ENCODE measurements around the gene ANXA2.
"Not testable (repeated sequence)": the region's sequence is repeated elsewhere in the genome, so short reads cannot be mapped to it uniquely, and the experiment has no call there.

Gene ANXA2

DNA sequence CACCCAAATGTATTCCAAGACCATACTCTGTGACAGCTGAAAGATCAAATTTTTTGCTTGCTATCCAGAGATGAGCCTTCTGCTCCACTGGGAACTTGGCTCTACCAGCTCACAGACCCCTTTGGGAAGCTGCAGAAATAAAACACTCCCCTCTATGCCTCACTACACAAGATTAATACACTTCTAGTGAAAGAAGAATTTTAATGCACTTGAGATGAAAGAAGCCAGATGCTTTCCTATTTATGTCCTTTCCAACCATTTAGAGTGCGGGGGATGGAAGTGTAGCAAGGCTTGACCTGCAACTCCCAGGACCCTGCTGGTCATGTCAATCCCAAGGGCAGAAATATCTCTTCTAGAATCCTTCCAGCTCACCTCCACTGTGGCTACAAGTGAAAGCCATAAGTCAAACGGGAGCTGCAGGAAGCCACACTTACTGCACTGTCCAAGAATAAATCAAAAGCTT is 34.7 kb downstream of the ANXA2 start:
- Histone ChIP-seq H3K27me3 (ENCODE audit: insufficient read depth, low read length) (no peaks in the 10 kb centered on the region), H3K4me3 (ENCODE audit: low read depth, low read length) (no peak overlapping the region), H3K23ac (ENCODE audit: low read length) (no peak overlapping the region), H2AFZ (ENCODE audit: insufficient read depth, low read length, poor library complexity) (no peak overlapping the region), H3K18ac (ENCODE audit: low read length) (no peak overlapping the region), H2BK5ac (ENCODE audit: low read depth, low read length, poor library complexity) (no peak overlapping the region), H4K8ac (ENCODE audit: low read depth, low read length) (no peak overlapping the region), H3K27ac (ENCODE audit: low read depth, low read length) (no peak overlapping the region), H3K4me2 (ENCODE audit: low read length) (no peak overlapping the region), H3K9me3 (ENCODE audit: insufficient read depth, low read depth, low read length) (no peaks in the 10 kb centered on the region), H2BK12ac (ENCODE audit: low read length) (no peak overlapping the region), H3K36me3 (ENCODE audit: control insufficient read depth in 1 of 2, insufficient read depth in 2 of 2, low read length in 2 of 2) (peaks cover 25 to 51% of the 10 kb centered on the region in 2 experiments), H2AK5ac (ENCODE audit: low read length) (no peak overlapping the region), H3K9ac (ENCODE audit: low read length) (no peak overlapping the region), H3K14ac (ENCODE audit: low read length) (no peak overlapping the region), H4K12ac (ENCODE audit: low read depth, low read length) (no peak overlapping the region), H3K79me1 (ENCODE audit: low read length) (no peaks in the 10 kb centered on the region), H4K91ac (ENCODE audit: low read depth, low read length) (no peak overlapping the region), H3K4me1 (ENCODE audit: control insufficient read depth in 1 of 2, insufficient read depth in 2 of 2, low read length in 2 of 2) (no peaks in the 10 kb centered on the region), H3K79me2 (ENCODE audit: control insufficient read depth, insufficient read depth, low read length, poor library complexity) (no peaks in the 10 kb centered on the region), H3K4ac (ENCODE audit: low read depth, low read length) (no peak overlapping the region), H2BK120ac (ENCODE audit: insufficient read depth, low read length, poor library complexity) (no peak overlapping the region)
- no CpG with 5 or more reads among the region's 2 CpGs for WGBS (ENCODE audit: extremely low coverage, insufficient coverage, insufficient read length)
- no peak for DNase-seq

DNA sequence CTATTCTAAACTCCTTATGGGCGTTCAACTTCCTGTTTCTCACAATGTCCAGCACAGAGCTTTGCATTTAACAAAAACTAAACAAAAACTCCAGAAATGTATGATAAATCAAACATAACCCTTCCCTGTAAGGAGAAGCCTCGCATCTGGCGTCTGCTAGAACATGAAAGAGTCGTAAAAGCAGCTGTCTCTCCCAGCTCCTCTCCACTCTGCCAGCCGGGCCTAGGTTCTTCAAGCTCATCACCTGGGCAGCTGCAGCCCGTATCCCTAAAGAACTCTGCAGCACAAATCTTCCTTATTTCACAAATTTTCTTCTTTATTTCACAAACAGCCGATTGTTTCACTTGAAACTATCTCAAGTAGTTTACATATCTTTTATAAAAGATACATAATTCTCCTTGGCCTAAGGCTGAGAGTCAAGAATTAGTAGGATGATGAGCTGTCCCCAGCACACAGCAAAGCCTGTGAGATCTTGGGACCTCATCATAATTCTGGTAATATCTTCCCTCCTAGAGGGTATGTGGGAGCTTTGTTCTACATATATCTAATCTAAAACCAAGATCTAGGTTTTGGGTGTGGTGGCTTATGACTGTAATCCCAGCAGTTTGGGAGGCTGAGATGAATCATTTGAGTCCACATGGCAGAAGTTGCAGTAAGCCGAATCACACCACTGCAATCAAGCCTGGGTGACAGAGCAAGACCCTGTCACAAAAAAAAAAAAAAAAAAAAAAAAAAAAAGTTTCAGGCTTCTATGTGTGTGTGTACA is 35.3 kb downstream of the ANXA2 start:
- H3K27me3 ChIP-seq (ENCODE audit: insufficient read depth, low read length): no peaks in the 10 kb centered on the region
- 100% methylated on average over 1 of the region's 8 CpGs for WGBS (ENCODE audit: extremely low coverage, insufficient coverage, insufficient read length)
- no peak overlapping the region for H2BK5ac ChIP-seq (ENCODE audit: low read depth, low read length, poor library complexity)
- no peaks in the 10 kb centered on the region for H3K4me1 ChIP-seq (ENCODE audit: control insufficient read depth in 1 of 2, insufficient read depth in 2 of 2, low read length in 2 of 2)
- no peak overlapping the region for H3K4me3 ChIP-seq (ENCODE audit: low read depth, low read length)
- no peak overlapping the region for H3K9ac ChIP-seq (ENCODE audit: low read length)
- H2BK12ac ChIP-seq (ENCODE audit: low read length): no peak overlapping the region
- no peaks in the 10 kb centered on the region for H3K79me1 ChIP-seq (ENCODE audit: low read length)
- no peaks in the 10 kb centered on the region for H3K79me2 ChIP-seq (ENCODE audit: control insufficient read depth, insufficient read depth, low read length, poor library complexity)
- DNase-seq: peak; percentile 59 to 85
- H4K12ac ChIP-seq (ENCODE audit: low read depth, low read length): no peak overlapping the region
- H3K9me3 ChIP-seq (ENCODE audit: insufficient read depth, low read depth, low read length): no peaks in the 10 kb centered on the region
- no peak overlapping the region for H2AK5ac ChIP-seq (ENCODE audit: low read length)
- H3K14ac ChIP-seq (ENCODE audit: low read length): no peak overlapping the region
- no peak overlapping the region for H3K27ac ChIP-seq (ENCODE audit: low read depth, low read length)
- H2BK120ac ChIP-seq (ENCODE audit: insufficient read depth, low read length, poor library complexity): no peak overlapping the region
- peak overlapping the region; percentile 11 for H4K91ac ChIP-seq (ENCODE audit: low read depth, low read length)
- H4K8ac ChIP-seq (ENCODE audit: low read depth, low read length): no peak overlapping the region
- peaks cover 27 to 51% of the 10 kb centered on the region in 2 experiments for H3K36me3 ChIP-seq (ENCODE audit: control insufficient read depth in 1 of 2, insufficient read depth in 2 of 2, low read length in 2 of 2)
- H3K18ac ChIP-seq (ENCODE audit: low read length): no peak overlapping the region
- peak overlapping the region; percentile 31 for H3K4ac ChIP-seq (ENCODE audit: low read depth, low read length)
- no peak overlapping the region for H3K4me2 ChIP-seq (ENCODE audit: low read length)
- no peak overlapping the region for H2AFZ ChIP-seq (ENCODE audit: insufficient read depth, low read length, poor library complexity)
- no peak overlapping the region for H3K23ac ChIP-seq (ENCODE audit: low read length)

DNA sequence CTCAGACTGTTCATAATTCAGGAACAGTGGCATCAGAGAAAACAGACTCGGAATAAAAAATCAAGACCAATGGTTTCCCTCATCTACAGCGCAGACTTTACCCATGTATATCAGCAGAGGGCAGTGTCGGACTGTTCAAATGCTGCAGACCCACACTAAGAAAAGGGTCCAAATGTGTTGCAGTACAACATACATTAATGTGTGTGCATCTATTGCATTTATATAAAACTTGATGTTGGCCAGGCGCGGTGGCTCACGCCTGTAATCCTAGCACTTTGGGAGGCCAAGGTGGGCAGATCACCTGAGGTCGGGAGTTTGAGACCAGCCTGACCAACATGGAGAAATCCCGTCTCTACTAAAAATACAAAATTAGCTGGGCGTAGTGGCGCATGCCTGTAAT is 38.0 kb downstream of the ANXA2 start:
- DNase-seq: peak in 1 of 2 donors; percentile 47
- not testable (repeated sequence) for H3K9me3 ChIP-seq (ENCODE audit: insufficient read depth, low read depth, low read length); H3K14ac ChIP-seq (ENCODE audit: low read length); H2AFZ ChIP-seq (ENCODE audit: insufficient read depth, low read length, poor library complexity); H3K9ac ChIP-seq (ENCODE audit: low read length); H3K4me3 ChIP-seq (ENCODE audit: low read depth, low read length); H3K79me2 ChIP-seq (ENCODE audit: control insufficient read depth, insufficient read depth, low read length, poor library complexity); H3K4ac ChIP-seq (ENCODE audit: low read depth, low read length); H3K4me2 ChIP-seq (ENCODE audit: low read length); H3K18ac ChIP-seq (ENCODE audit: low read length); H4K12ac ChIP-seq (ENCODE audit: low read depth, low read length); H2BK5ac ChIP-seq (ENCODE audit: low read depth, low read length, poor library complexity); H4K91ac ChIP-seq (ENCODE audit: low read depth, low read length); H2AK5ac ChIP-seq (ENCODE audit: low read length); H2BK120ac ChIP-seq (ENCODE audit: insufficient read depth, low read length, poor library complexity); H3K27ac ChIP-seq (ENCODE audit: low read depth, low read length); H3K79me1 ChIP-seq (ENCODE audit: low read length); H3K4me1 ChIP-seq (ENCODE audit: control insufficient read depth in 1 of 2, insufficient read depth in 2 of 2, low read length in 2 of 2); H4K8ac ChIP-seq (ENCODE audit: low read depth, low read length); H2BK12ac ChIP-seq (ENCODE audit: low read length); H3K23ac ChIP-seq (ENCODE audit: low read length); H3K27me3 ChIP-seq (ENCODE audit: insufficient read depth, low read length)
- WGBS (ENCODE audit: extremely low coverage, insufficient coverage, insufficient read length): no CpG with 5 or more reads among the region's 10 CpGs
- H3K36me3 ChIP-seq (ENCODE audit: control insufficient read depth in 1 of 2, insufficient read depth in 2 of 2, low read length in 2 of 2): peaks cover 46 to 74% of the 10 kb centered on the region in 2 experiments

DNA sequence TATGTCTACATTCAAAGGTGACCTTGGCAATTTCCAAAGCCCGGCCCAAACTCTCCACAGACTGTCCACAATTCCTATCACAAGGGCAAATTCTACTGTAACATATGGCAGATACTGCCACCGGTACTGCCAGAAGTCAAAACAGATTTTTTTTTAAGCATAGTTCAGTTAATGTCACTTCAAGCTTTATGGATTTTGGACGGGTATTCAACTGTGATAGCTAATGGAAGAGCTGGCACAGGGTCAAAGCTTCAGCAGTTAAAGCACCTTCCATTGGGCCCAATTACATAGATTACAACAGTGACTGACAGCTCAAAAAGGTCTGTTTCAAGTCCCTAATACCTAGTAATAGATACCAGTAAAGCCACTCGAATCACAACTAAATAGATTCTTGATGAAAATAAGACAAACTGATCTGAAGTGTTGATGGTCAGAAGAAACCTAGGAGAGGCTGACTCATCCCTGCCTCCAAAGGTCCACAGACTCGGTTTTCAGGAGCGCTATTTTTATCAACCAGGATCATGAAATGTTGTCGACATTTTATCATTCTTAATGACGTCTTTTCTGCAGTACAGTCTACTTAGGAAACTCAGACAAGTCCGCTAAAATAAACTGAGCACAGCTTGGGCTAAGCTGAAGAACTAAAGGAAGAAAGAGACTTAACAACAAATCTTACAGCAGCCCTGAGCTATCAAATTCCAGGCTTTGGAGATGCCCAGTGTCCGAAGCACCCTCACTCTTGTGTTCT is 38.7 kb downstream of the ANXA2 start:
- H3K4me2 ChIP-seq (ENCODE audit: low read length): no peak overlapping the region
- H4K8ac ChIP-seq (ENCODE audit: low read depth, low read length): no peak overlapping the region
- WGBS (ENCODE audit: extremely low coverage, insufficient coverage, insufficient read length): no CpG with 5 or more reads among the region's 10 CpGs

More for the DNA sequence above, 38.7 kb downstream of the ANXA2 start:
- Histone ChIP-seq H2BK5ac (ENCODE audit: low read depth, low read length, poor library complexity) (no peak overlapping the region), H3K4ac (ENCODE audit: low read depth, low read length) (peak overlapping the region; percentile 35), H3K23ac (ENCODE audit: low read length) (no peak overlapping the region), H3K4me3 (ENCODE audit: low read depth, low read length) (no peak overlapping the region), H3K9ac (ENCODE audit: low read length) (no peak overlapping the region), H2BK120ac (ENCODE audit: insufficient read depth, low read length, poor library complexity) (no peak overlapping the region), H3K4me1 (ENCODE audit: control insufficient read depth in 1 of 2, insufficient read depth in 2 of 2, low read length in 2 of 2) (no peaks in the 10 kb centered on the region), H3K18ac (ENCODE audit: low read length) (no peak overlapping the region), H4K91ac (ENCODE audit: low read depth, low read length) (no peak overlapping the region), H3K36me3 (ENCODE audit: control insufficient read depth in 1 of 2, insufficient read depth in 2 of 2, low read length in 2 of 2) (peaks cover 50 to 77% of the 10 kb centered on the region in 2 experiments), H3K79me2 (ENCODE audit: control insufficient read depth, insufficient read depth, low read length, poor library complexity) (no peaks in the 10 kb centered on the region), H2AK5ac (ENCODE audit: low read length) (no peak overlapping the region), H3K27me3 (ENCODE audit: insufficient read depth, low read length) (no peaks in the 10 kb centered on the region), H3K79me1 (ENCODE audit: low read length) (no peaks in the 10 kb centered on the region), H3K27ac (ENCODE audit: low read depth, low read length) (peak overlapping the region; percentile 43), H2AFZ (ENCODE audit: insufficient read depth, low read length, poor library complexity) (no peak overlapping the region), H4K12ac (ENCODE audit: low read depth, low read length) (no peak overlapping the region), H3K14ac (ENCODE audit: low read length) (no peak overlapping the region), H3K9me3 (ENCODE audit: insufficient read depth, low read depth, low read length) (peaks cover 1% of the 10 kb centered on the region), H2BK12ac (ENCODE audit: low read length) (no peak overlapping the region)
- no peak for DNase-seq
